B cell (primary cell): ENCODE data around the gene NVL. TPM values are rescaled to one million over a fixed set of nuclear protein-coding genes. Genes with fewer than 3 reads are reported as not detected.

Experiments
- ATAC-seq: fragments of 200-7000 bp; cut with Tn5 transposase; one replicate; pipeline ENCODE4 v1.10.0; 2021; ENCODE audit warnings: low read depth, mild to moderate bottlenecking, moderate number of reproducible peaks, moderate library complexity
- CTCF ChIA-PET: fragments of 350-600 bp; sonication (Branson Sonifier 250); formaldehyde crosslinking; loops from one replicate; lab custom pipeline; 2021; ENCODE audit warnings: antibody characterized with exemption, inconsistent platforms; lab: Charles Lee
- POLR2A ChIA-PET: fragments of 350-600 bp; sonication (Branson Sonifier 250); formaldehyde crosslinking; loops from one replicate; lab custom pipeline; 2021; ENCODE audit warnings: antibody characterized with exemption; lab: Charles Lee
- DNase-seq: peaks from one replicate; pipeline ENCODE4 v3.0.0; 2013
- H2AFZ ChIP-seq: 2 replicates; pipeline ENCODE4 v1.6.1; 2012; ENCODE audit warnings: mild to moderate bottlenecking, low read depth, low read length; ENCODE audit not compliant: insufficient read depth, poor library complexity, severe bottlenecking
- H3K27ac ChIP-seq, 2 donors: 1 replicate in 1 of 2; 2 replicates in 1 of 2; pipeline ENCODE4 v1.5.1; 2012 to 2013; ENCODE audit warnings: low read length in 2 of 2, mild to moderate bottlenecking in 2 of 2, moderate library complexity in 1 of 2
- H3K27me3 ChIP-seq, 4 experiments: fragments of 200-600 bp in 1 of 4; sonication (generic) in 1 of 4; replicated peaks in 1 of 4; 1 replicate in 2 of 4; 2 replicates in 2 of 4; pipeline versions ENCODE4 v1.6.1 to v1.7.0; 2013 to 2016; ENCODE audit warnings: low read length in 3 of 4, mild to moderate bottlenecking in 2 of 4, mixed read lengths in 1 of 4, moderate library complexity in 1 of 4; ENCODE audit not compliant: insufficient read depth in 4 of 4, control insufficient read depth in 3 of 4; ENCODE audit errors: control extremely low read depth in 1 of 4
- H3K36me3 ChIP-seq, 2 experiments: replicated peaks in 1 of 2; 1 replicate in 1 of 2; 2 replicates in 1 of 2; pipeline versions ENCODE4 v1.6.1 to v1.7.1; 2013; ENCODE audit warnings: low read length in 1 of 2; ENCODE audit not compliant: insufficient read depth in 2 of 2, control insufficient read depth in 1 of 2; ENCODE audit errors: control extremely low read depth in 1 of 2, extremely low read depth in 1 of 2
- H3K4me1 ChIP-seq, 2 donors: fragments of 200-600 bp in 1 of 2; sonication (generic) in 1 of 2; 1 replicate in 1 of 2; 2 replicates in 1 of 2; pipeline versions ENCODE4 v1.5.1 to v1.6.1; 2013 to 2017; ENCODE audit warnings: low read length in 2 of 2; ENCODE audit not compliant: control insufficient read depth in 2 of 2, insufficient read depth in 2 of 2
- H3K4me2 ChIP-seq: replicated peaks from 2 replicates; pipeline ENCODE3; 2012; ENCODE audit warnings: mild to moderate bottlenecking, low read depth, low read length; ENCODE audit not compliant: poor library complexity, severe bottlenecking
- H3K4me3 ChIP-seq, 5 experiments: fragments of 200-600 bp in 1 of 5; sonication (generic) in 1 of 5; 1 replicate in 3 of 5; 2 replicates in 2 of 5; pipeline versions ENCODE4 v1.5.1 to v1.7.0; 2011 to 2016; ENCODE audit warnings: low read length in 4 of 5, mild to moderate bottlenecking in 4 of 5, low read depth in 2 of 5, control low read depth in 1 of 5, moderate library complexity in 1 of 5; ENCODE audit not compliant: insufficient read depth in 1 of 5; ENCODE audit errors: control extremely low read depth in 1 of 5, extremely low read depth in 1 of 5
- H3K79me2 ChIP-seq: fragments of 200-600 bp; sonication (generic); one replicate; pipeline ENCODE4 v1.6.0; 2016; ENCODE audit warnings: low read length; ENCODE audit not compliant: control insufficient read depth, insufficient read depth
- H3K9ac ChIP-seq: fragments of 200-600 bp; sonication (generic); 2 replicates; pipeline ENCODE4 v1.6.1; 2017; ENCODE audit warnings: mild to moderate bottlenecking, low read length, moderate library complexity
- H3K9me3 ChIP-seq, 3 donors: one replicate each; pipeline versions ENCODE4 v1.6.1 to v1.7.1; 2013; ENCODE audit warnings: low read length in 2 of 3; ENCODE audit not compliant: control insufficient read depth in 2 of 3, insufficient read depth in 1 of 3; ENCODE audit errors: control extremely low read depth in 1 of 3
- H4K20me1 ChIP-seq: 2 replicates; pipeline ENCODE4 v1.6.0; 2012; ENCODE audit warnings: mild to moderate bottlenecking, low read length; ENCODE audit not compliant: insufficient read depth, control insufficient read depth, poor library complexity, severe bottlenecking
- H3K27ac Mint-ChIP-seq: one replicate; pipeline ENCODE4 v1.8.0; 2021; ENCODE audit warnings: mixed read lengths
- H3K27me3 Mint-ChIP-seq: one replicate; pipeline ENCODE4 v1.8.0; 2021; ENCODE audit warnings: mixed read lengths
- H3K4me1 Mint-ChIP-seq: one replicate; pipeline ENCODE4 v1.8.0; 2021; ENCODE audit warnings: mixed read lengths
- H3K4me3 Mint-ChIP-seq: one replicate; pipeline ENCODE4 v1.8.0; 2021; ENCODE audit warnings: mixed read lengths
- H3K9me3 Mint-ChIP-seq: one replicate; pipeline ENCODE4 v1.8.0; 2022; ENCODE audit warnings: mixed read lengths; ENCODE audit not compliant: insufficient read depth
- EZH2 ChIP-seq: IDR thresholded peaks from 2 replicates; pipeline ENCODE4 v1.6.1; 2012; ENCODE audit warnings: borderline replicate concordance, low read depth, mild to moderate bottlenecking, moderate library complexity, low read length; ENCODE audit not compliant: insufficient read depth, poor library complexity, severe bottlenecking
- WGBS: methylation state at CpG from one replicate; pipeline ENCODE4 v1.1.5; 2013; ENCODE audit warnings: missing lambda C conversion rate; ENCODE audit not compliant: insufficient coverage; 5-methylcytosine and 5-hydroxymethylcytosine counted together
- intact Hi-C: fragments of 100-400 bp; cut with micrococcal nuclease; formaldehyde crosslinking; loops from one replicate; pipeline ENCODE4 v1.10.0; 2022
- polyA plus RNA-seq: library from polyadenylated mRNA; depleted of rRNA; stranded (reverse); fragments of >200 nt; gene quantifications from 2 replicates; pipeline ENCODE4 v1.2.3, GENCODE V29; 2012
- total RNA-seq, 2 donors: library from RNA; stranded (reverse); fragments of 120-200 nt in 1 of 2; gene quantifications; 1 replicate in 1 of 2; 2 replicates in 1 of 2; pipeline versions ENCODE4 v1.2.3 to v1.2.4, GENCODE V29; 2013 to 2022
- TF ChIP-seq, protein P1 (sequence below): fragments of 200-600 bp; IDR thresholded peaks from one replicate; pipeline ENCODE4 v1.8.0; 2022; ENCODE audit warnings: antibody characterized with exemption, mild to moderate bottlenecking

NVL gene
- total and polyA plus RNA-seq, 2 donors (not counting 1 experiment from before 2014, with no cell fraction given), result 28.1 to 45.5 TPM

DNA sequence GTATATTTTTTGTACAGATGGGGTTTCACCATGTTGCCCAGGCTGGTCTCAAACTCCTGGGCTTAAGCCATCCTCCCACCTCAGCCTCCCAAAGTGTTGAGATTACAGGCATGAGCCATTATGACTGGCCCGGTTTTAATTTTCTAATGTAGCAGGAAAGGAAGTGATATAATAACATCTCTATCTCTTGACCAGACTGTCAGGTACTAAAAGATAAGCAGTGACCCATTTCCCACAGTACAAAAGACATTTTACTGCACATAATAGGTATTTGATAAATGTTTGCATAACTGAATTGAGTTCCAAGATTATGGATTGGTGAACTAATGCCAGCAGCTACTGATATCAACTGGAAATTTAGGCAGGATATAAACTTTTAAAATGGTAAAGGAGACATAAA lies 4.0 kb downstream of the NVL start:
- Mint-ChIP-seq H3K27me3 (no peaks in the 10 kb centered on the region), H3K4me1 (peaks cover 35% of the 10 kb centered on the region), H3K27ac (no peak overlapping the region), H3K9me3 (no peaks in the 10 kb centered on the region), H3K4me3 (no peak overlapping the region)
- Histone ChIP-seq H2AFZ (no peak overlapping the region), H3K27ac (no peak overlapping the region), H3K9me3 (no peaks in the 10 kb centered on the region), H3K27me3 (no peaks in the 10 kb centered on the region), H3K4me1 (peaks cover 8 to 18% of the 10 kb centered on the region in 2 donors), H3K4me3 (no peak overlapping the region), H3K36me3 (peaks cover 0 to 18% of the 10 kb centered on the region in 2 experiments), H3K9ac (no peak overlapping the region), H4K20me1 (peaks cover 13% of the 10 kb centered on the region), H3K4me2 (no peak overlapping the region), H3K79me2 (peaks cover 80% of the 10 kb centered on the region)
- ATAC-seq (no peak), DNase-seq (no peak)
- no peak for TF ChIP-seq EZH2
- TF ChIP-seq, protein P1, sequence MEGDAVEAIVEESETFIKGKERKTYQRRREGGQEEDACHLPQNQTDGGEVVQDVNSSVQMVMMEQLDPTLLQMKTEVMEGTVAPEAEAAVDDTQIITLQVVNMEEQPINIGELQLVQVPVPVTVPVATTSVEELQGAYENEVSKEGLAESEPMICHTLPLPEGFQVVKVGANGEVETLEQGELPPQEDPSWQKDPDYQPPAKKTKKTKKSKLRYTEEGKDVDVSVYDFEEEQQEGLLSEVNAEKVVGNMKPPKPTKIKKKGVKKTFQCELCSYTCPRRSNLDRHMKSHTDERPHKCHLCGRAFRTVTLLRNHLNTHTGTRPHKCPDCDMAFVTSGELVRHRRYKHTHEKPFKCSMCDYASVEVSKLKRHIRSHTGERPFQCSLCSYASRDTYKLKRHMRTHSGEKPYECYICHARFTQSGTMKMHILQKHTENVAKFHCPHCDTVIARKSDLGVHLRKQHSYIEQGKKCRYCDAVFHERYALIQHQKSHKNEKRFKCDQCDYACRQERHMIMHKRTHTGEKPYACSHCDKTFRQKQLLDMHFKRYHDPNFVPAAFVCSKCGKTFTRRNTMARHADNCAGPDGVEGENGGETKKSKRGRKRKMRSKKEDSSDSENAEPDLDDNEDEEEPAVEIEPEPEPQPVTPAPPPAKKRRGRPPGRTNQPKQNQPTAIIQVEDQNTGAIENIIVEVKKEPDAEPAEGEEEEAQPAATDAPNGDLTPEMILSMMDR, result no peak
- intact Hi-C loops, result no loop called here
- POLR2A ChIA-PET, result no interaction called here
- CTCF ChIA-PET, result interaction anchor here (0.6 kb wide), 1 partner anchor 10 kb away, joined by 4 read pairs; no protein-coding TSS in a partner anchor
- no CpG with 5 or more reads among the region's 1 CpG for WGBS

DNA sequence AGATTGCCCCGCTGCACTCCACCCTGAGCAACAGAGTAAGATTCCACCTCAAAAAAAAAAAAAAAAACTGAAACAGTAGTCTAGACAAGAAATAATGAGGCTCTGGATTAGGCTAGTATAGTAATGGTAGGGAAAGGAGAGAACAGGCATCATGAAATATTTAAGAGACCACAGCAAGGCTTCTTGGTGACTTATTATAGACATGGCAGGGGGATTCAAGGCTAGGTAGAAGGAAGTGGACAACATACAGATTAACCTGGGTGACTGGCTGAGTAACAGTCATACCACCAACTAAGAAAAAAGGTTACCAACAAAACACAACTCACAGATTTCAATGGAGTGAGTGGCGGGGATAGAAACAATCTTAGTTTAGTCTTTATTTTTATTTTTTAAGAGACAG lies 8.3 kb downstream of the NVL start:
- Mint-ChIP-seq H3K27ac (no peak overlapping the region), H3K4me1 (peaks cover 3% of the 10 kb centered on the region), H3K27me3 (no peaks in the 10 kb centered on the region), H3K9me3 (no peaks in the 10 kb centered on the region), H3K4me3 (no peak overlapping the region)
- H3K9ac ChIP-seq, result no peak overlapping the region
- no peak overlapping the region for H3K4me2 ChIP-seq
- no peaks in the 10 kb centered on the region for H3K4me1 ChIP-seq
- no peaks in the 10 kb centered on the region for H3K27me3 ChIP-seq
- DNase-seq, result no peak
- POLR2A ChIA-PET, result no interaction called here
- no peak overlapping the region for H2AFZ ChIP-seq
- H3K27ac ChIP-seq, result no peak overlapping the region
- intact Hi-C loops, result no loop called here
- no peak overlapping the region for H3K4me3 ChIP-seq
- H3K79me2 ChIP-seq, result peaks cover 61% of the 10 kb centered on the region
- WGBS, result no CpG with 5 or more reads among the region's 2 CpGs
- peaks cover 13% of the 10 kb centered on the region for H4K20me1 ChIP-seq
- CTCF ChIA-PET, result no interaction called here
- H3K36me3 ChIP-seq, result peaks cover 3 to 27% of the 10 kb centered on the region in 2 experiments
- TF ChIP-seq, protein P1, result no peak
- no peak for TF ChIP-seq EZH2
- ATAC-seq, result no peak
- no peaks in the 10 kb centered on the region for H3K9me3 ChIP-seq
